IMR-90 (cell line): ENCODE measurements around the gene SCFD2. TPM values are rescaled to one million over a fixed set of nuclear protein-coding genes. Genes with fewer than 3 reads are reported as not detected.

ENCODE experiments used
- ATAC-seq: fragments of 200-7000 bp; cut with Tn5 transposase; 2 replicates; pipeline ENCODE4 v1.9.1; 2020; ENCODE audit warnings: low read depth, mild to moderate bottlenecking, moderate library complexity
- BruUV-seq: library from RNA; stranded (reverse); fragments of 400-500 nt; replicated peaks from 2 replicates; lab custom pipeline; 2021; lab: Mats Ljungman, UMichigan
- CTCF ChIA-PET: fragments of 300-600 bp; formaldehyde crosslinking; extraction: SDS; loops from one replicate; lab custom pipeline; 2021; ENCODE audit warnings: antibody characterized with exemption; lab: Yijun Ruan, JAX
- POLR2A ChIA-PET: fragments of 300-600 bp; sonication (Branson Sonifier 250); formaldehyde crosslinking; loops from one replicate; lab custom pipeline; 2022; ENCODE audit warnings: antibody characterized with exemption; ENCODE audit not compliant: unreplicated experiment; lab: Charles Lee
- DNase-seq: peaks from one replicate; pipeline ENCODE4 v3.0.0; 2013
- H2AFZ ChIP-seq: replicated peaks from 2 replicates; pipeline ENCODE3; 2013; ENCODE audit warnings: low read length, mild to moderate bottlenecking; ENCODE audit not compliant: poor library complexity
- H2AK5ac ChIP-seq: 2 replicates; pipeline ENCODE4 v1.6.1; 2013; ENCODE audit warnings: low read depth, low read length, inconsistent platforms
- H2AK9ac ChIP-seq: replicated peaks from 2 replicates; pipeline ENCODE3; 2013; ENCODE audit warnings: mild to moderate bottlenecking, low read depth, low read length, moderate library complexity; ENCODE audit not compliant: poor library complexity
- H2BK120ac ChIP-seq: 2 replicates; pipeline ENCODE4 v1.6.1; 2013; ENCODE audit warnings: low read depth, low read length, inconsistent platforms
- H2BK15ac ChIP-seq: 3 replicates; pipeline ENCODE4 v1.6.1; 2013; ENCODE audit warnings: low read depth, low read length, inconsistent platforms
- H2BK20ac ChIP-seq: 2 replicates; pipeline ENCODE4 v1.6.1; 2013; ENCODE audit warnings: low read depth, mild to moderate bottlenecking, inconsistent platforms, low read length, moderate library complexity
- H2BK5ac ChIP-seq: 2 replicates; pipeline ENCODE4 v1.6.1; 2013; ENCODE audit warnings: mild to moderate bottlenecking, low read depth, low read length, inconsistent platforms; ENCODE audit not compliant: poor library complexity, severe bottlenecking
- H3K14ac ChIP-seq: replicated peaks from 2 replicates; pipeline ENCODE4 v1.6.1; 2013; ENCODE audit warnings: low read depth, low read length, inconsistent platforms
- H3K18ac ChIP-seq: 2 replicates; pipeline ENCODE4 v1.6.1; 2013; ENCODE audit warnings: low read depth, low read length, control low read depth
- H3K23ac ChIP-seq: 2 replicates; pipeline ENCODE4 v1.6.1; 2013; ENCODE audit warnings: low read depth, low read length, inconsistent platforms
- H3K27ac ChIP-seq: 2 replicates; pipeline ENCODE4 v1.5.1; 2013; ENCODE audit warnings: mild to moderate bottlenecking, control low read depth, low read length; ENCODE audit not compliant: insufficient read depth
- H3K27me3 ChIP-seq: 2 replicates; pipeline ENCODE4 v1.6.1; 2013; ENCODE audit warnings: low read length; ENCODE audit not compliant: control insufficient read depth, insufficient read depth
- H3K36me3 ChIP-seq: 2 replicates; pipeline ENCODE4 v1.6.1; 2013; ENCODE audit warnings: low read length, mixed read lengths; ENCODE audit not compliant: control insufficient read depth, insufficient read depth
- H3K4ac ChIP-seq: 2 replicates; pipeline ENCODE4 v1.6.1; 2013; ENCODE audit warnings: low read depth, low read length, inconsistent platforms
- H3K4me1 ChIP-seq: 2 replicates; pipeline ENCODE4 v1.6.1; 2013; ENCODE audit warnings: low read length, mixed read lengths; ENCODE audit not compliant: control insufficient read depth, insufficient read depth
- H3K4me2 ChIP-seq: 2 replicates; pipeline ENCODE4 v1.6.1; 2013; ENCODE audit warnings: low read depth, mild to moderate bottlenecking, control low read depth, low read length, moderate library complexity
- H3K4me3 ChIP-seq: 2 replicates; pipeline ENCODE4 v1.5.1; 2013; ENCODE audit warnings: low read depth, mild to moderate bottlenecking, control low read depth, low read length, moderate library complexity; ENCODE audit not compliant: insufficient read depth
- H3K56ac ChIP-seq: 2 replicates; pipeline ENCODE4 v1.6.1; 2013; ENCODE audit warnings: low read length, inconsistent platforms; ENCODE audit not compliant: insufficient read depth; ENCODE audit errors: extremely low read depth
- H3K79me1 ChIP-seq, 2 experiments: 2 replicates each; pipeline ENCODE4 v1.6.1; 2013; ENCODE audit warnings: low read length in 2 of 2, inconsistent platforms in 1 of 2, low read depth in 1 of 2
- H3K9ac ChIP-seq: 2 replicates; pipeline ENCODE4 v1.6.1; 2013; ENCODE audit warnings: low read depth, low read length, control low read depth
- H3K9me1 ChIP-seq: 2 replicates; pipeline ENCODE4 v1.6.1; 2013; ENCODE audit warnings: low read length, inconsistent platforms; ENCODE audit not compliant: insufficient read depth
- H3K9me3 ChIP-seq: 2 replicates; pipeline ENCODE4 v1.6.1; 2013; ENCODE audit warnings: low read length; ENCODE audit not compliant: control insufficient read depth, insufficient read depth
- H4K20me1 ChIP-seq: 2 replicates; pipeline ENCODE4 v1.6.1; 2013; ENCODE audit warnings: low read length, inconsistent platforms; ENCODE audit not compliant: insufficient read depth
- H4K5ac ChIP-seq: 2 replicates; pipeline ENCODE4 v1.6.1; 2013; ENCODE audit warnings: mild to moderate bottlenecking, low read depth, low read length, control low read depth
- H4K8ac ChIP-seq, 2 experiments: 2 replicates each; pipeline ENCODE4 v1.6.1; 2013; ENCODE audit warnings: low read depth in 2 of 2, low read length in 2 of 2, control low read depth in 1 of 2, inconsistent platforms in 1 of 2
- H4K91ac ChIP-seq: 2 replicates; pipeline ENCODE4 v1.6.1; 2013; ENCODE audit warnings: low read depth, low read length, inconsistent platforms; ENCODE audit not compliant: insufficient read depth
- BHLHE40 ChIP-seq: fragments of 150-350 bp; IDR thresholded peaks from 2 replicates; pipeline ENCODE4 v1.6.1; 2016; ENCODE audit warnings: mild to moderate bottlenecking, low read depth, low read length
- CTCF ChIP-seq: conservative IDR thresholded peaks from 2 replicates; pipeline ENCODE4 v1.5.1; 2012; ENCODE audit warnings: mild to moderate bottlenecking, low read depth, low read length, improper control_type of control experiment
- ELK1 ChIP-seq: fragments of 150-350 bp; IDR thresholded peaks from 2 replicates; pipeline ENCODE4 v1.6.1; 2016; ENCODE audit warnings: low read depth, mild to moderate bottlenecking, low read length, moderate library complexity, borderline replicate concordance
- MAFK ChIP-seq: IDR thresholded peaks from 2 replicates; pipeline ENCODE4 v1.6.1; 2012; ENCODE audit warnings: low read depth, low read length, improper control_type of control experiment
- MXI1 ChIP-seq: IDR thresholded peaks from 2 replicates; pipeline ENCODE4 v1.6.1; 2012; ENCODE audit warnings: low read depth, mild to moderate bottlenecking, low read length, moderate library complexity, borderline replicate concordance
- POLR2A ChIP-seq: IDR thresholded peaks from 2 replicates; pipeline ENCODE4 v1.6.1; 2012; ENCODE audit warnings: mild to moderate bottlenecking, low read depth, low read length
- RCOR1 ChIP-seq: IDR thresholded peaks from 2 replicates; pipeline ENCODE4 v1.6.1; 2012; ENCODE audit warnings: mild to moderate bottlenecking, low read length, improper control_type of control experiment; ENCODE audit not compliant: insufficient replicate concordance
- RFX5 ChIP-seq: IDR thresholded peaks from 2 replicates; pipeline ENCODE4 v1.8.0; 2012; ENCODE audit warnings: low read depth, mild to moderate bottlenecking, low read length, moderate library complexity
- SMC3 ChIP-seq: fragments of 150-350 bp; IDR thresholded peaks from 2 replicates; pipeline ENCODE4 v1.6.1; 2016; ENCODE audit warnings: low read depth, mild to moderate bottlenecking, antibody characterized with exemption, low read length, moderate library complexity
- USF2 ChIP-seq: fragments of 150-350 bp; IDR thresholded peaks from 2 replicates; pipeline ENCODE4 v1.6.1; 2017; ENCODE audit warnings: mild to moderate bottlenecking, antibody characterized with exemption, low read length, low read depth
- WGBS, 2 experiments: methylation state at CpG; one replicate each; pipeline versions ENCODE4 v1.1.5 to v1.1.7; 2013; ENCODE audit warnings: missing lambda C conversion rate in 2 of 2; ENCODE audit not compliant: insufficient read length in 1 of 2; ENCODE audit errors: extremely low coverage in 2 of 2; 5-methylcytosine and 5-hydroxymethylcytosine counted together
- dilution Hi-C: fragments of 300-500 bp; cut with HindIII; formaldehyde crosslinking; loops from one replicate; pipeline ENCODE4 v1.14.3; 2018; ENCODE audit warnings: low sequenced_read_pairs; ENCODE audit not compliant: unreplicated experiment
- in situ Hi-C: fragments of 300-500 bp; cut with MboI; formaldehyde crosslinking; loops from 3 replicates; pipeline ENCODE4 v1.14.3; 2019; ENCODE audit warnings: low sequenced_read_pairs, inconsistent platforms, mixed read lengths
- intact Hi-C: fragments of 100-400 bp; cut with micrococcal nuclease; formaldehyde crosslinking; loops from 2 replicates; pipeline ENCODE4 v1.10.0; 2022
- polyA plus RNA-seq, 3 experiments: library from polyadenylated mRNA; depleted of rRNA; stranded (reverse); fragments of >200 nt; gene quantifications; 2 replicates each; pipeline ENCODE4 v1.2.3, GENCODE V29; 2012; ENCODE audit warnings: low replicate concordance in 1 of 3
- total RNA-seq: library from RNA; depleted of rRNA; stranded (reverse); fragments of >200 nt; gene quantifications from 2 replicates; pipeline ENCODE4 v1.2.3, GENCODE V29; 2012

SCFD2 gene
- total and polyA plus RNA-seq, 2 of the 4 experiments (the other 2 are of a cell fraction): 18.9 to 62.4 TPM

GRCh38 chr4:52903273-52903672 lies 462.6 kb downstream of the SCFD2 start:
- H3K9me1 ChIP-seq: peaks cover 15% of the 10 kb centered on the region
- H3K56ac ChIP-seq: no peak overlapping the region
- no peak for DNase-seq
- H2AK9ac ChIP-seq: no peak overlapping the region
- H2BK5ac ChIP-seq: no peak overlapping the region
- H3K27me3 ChIP-seq: no peaks in the 10 kb centered on the region
- WGBS, 2 experiments: no CpG with 5 or more reads among the region's 4 CpGs
- H2AFZ ChIP-seq: no peak overlapping the region
- H4K8ac ChIP-seq: no peak overlapping the region
- no peak overlapping the region for H4K5ac ChIP-seq
- TF ChIP-seq SMC3 (no peak), RCOR1 (no peak), CTCF (no peak), USF2 (no peak), RFX5 (no peak), MXI1 (no peak), POLR2A (no peak), ELK1 (no peak), MAFK (no peak), BHLHE40 (no peak)
- ChIA-PET POLR2A (no interaction called here), CTCF (interaction anchor here (1.1 to 1.3 kb wide), 2 partner anchors 8 to 11 kb away, joined by 3 read pairs; no protein-coding TSS in a partner anchor)
- no peak overlapping the region for H3K14ac ChIP-seq
- H3K9ac ChIP-seq: no peak overlapping the region
- no peak overlapping the region for H3K4ac ChIP-seq
- H4K20me1 ChIP-seq: no peaks in the 10 kb centered on the region; the same call in 1 of the 2 replicates
- no peaks in the 10 kb centered on the region for H3K36me3 ChIP-seq
- H3K4me3 ChIP-seq: no peak overlapping the region
- intact Hi-C loops (no loop called here), dilution Hi-C loops (no loop called here), in situ Hi-C loops (no loop called here)
- H3K79me1 ChIP-seq: no peaks in the 10 kb centered on the region; a peak in 1 of 4 replicates
- peak overlapping the region; percentile 28; the same call in 1 of the 2 replicates for H4K91ac ChIP-seq
- H2BK120ac ChIP-seq: 0 out of 2 replicates have a peak overlapping the region, but pooled peaks have one; percentile 1
- ATAC-seq: no peak
- no peak overlapping the region for H2BK15ac ChIP-seq
- H3K27ac ChIP-seq: no peak overlapping the region
- BruUV-seq: no TSS peak
- no peak overlapping the region for H2AK5ac ChIP-seq
- H3K9me3 ChIP-seq: no peaks in the 10 kb centered on the region
- H3K18ac ChIP-seq: no peak overlapping the region
- H3K23ac ChIP-seq: no peak overlapping the region
- 0 out of 2 replicates have a peak overlapping the region, but pooled peaks have one; percentile 22 for H2BK20ac ChIP-seq
- H3K4me1 ChIP-seq: peaks cover 14% of the 10 kb centered on the region
- H3K4me2 ChIP-seq: no peak overlapping the region
